T follicular helper cell (primary cell): ENCODE measurements around the gene SLC12A9.

Experiments used
- DNase-seq: peaks from one replicate; pipeline ENCODE4 v3.0.0-alpha.2; 2020; ENCODE audit warnings: low read depth

SLC12A9 gene

GRCh38 chr7:100884736-100885439 lies 32.4 kb downstream of the SLC12A9 start:
- DNase-seq, result peak; percentile 34

- no peak for DNase-seq
Measured at GRCh38 chr7:100885440-100886141, 33.1 kb downstream of the SLC12A9 start.

- DNase-seq, result no peak
Measured at GRCh38 chr7:100886142-100886935, 33.8 kb downstream of the SLC12A9 start.

- DNase-seq, result no peak
Measured at GRCh38 chr7:100886936-100887515, 34.5 kb downstream of the SLC12A9 start.

- peak; percentile 61 for DNase-seq
Measured at GRCh38 chr7:100887516-100888290, 35.2 kb downstream of the SLC12A9 start.

- DNase-seq, result no peak
Measured at GRCh38 chr7:100888291-100888987, 35.9 kb downstream of the SLC12A9 start.

GRCh38 chr7:100888988-100889750 lies 36.7 kb downstream of the SLC12A9 start, which contains the start of gene UFSP1:
Gene UFSP1 (minus strand): TSS chr7:100889715. CDS start chr7:100889271, 444 bp downstream.
- DNase-seq, result no peak

GRCh38 chr7:100890653-100891567 lies 38.4 kb downstream of the SLC12A9 start:
- no peak for DNase-seq

- DNase-seq, result no peak
Measured at GRCh38 chr7:100891568-100892247, 39.2 kb downstream of the SLC12A9 start.

GRCh38 chr7:100892364-100893317 lies 40.1 kb downstream of the SLC12A9 start:
- DNase-seq, result no peak

GRCh38 chr7:100893318-100893895 lies 40.9 kb downstream of the SLC12A9 start:
- no peak for DNase-seq

- no peak for DNase-seq
Measured at GRCh38 chr7:100893910-100894721, 41.6 kb downstream of the SLC12A9 start.

- peak; percentile 27 for DNase-seq
Measured at GRCh38 chr7:100894860-100895700, 42.6 kb downstream of the SLC12A9 start.

- no peak for DNase-seq
Measured at GRCh38 chr7:100895701-100895955, 43.1 kb downstream of the SLC12A9 start, which contains the start of gene ACHE. Gene ACHE (minus strand): TSS chr7:100895888. CDS start chr7:100894232, 1,656 bp downstream.
